Activated naive CD4-positive, alpha-beta T cell treated with anti-CD3 and anti-CD28 coated beads, Interleukin-2, amount 50 U/mL, for 24 hours (primary cell): ENCODE data around the gene BLCAP.
"Not testable (repeated sequence)": the region's sequence is repeated elsewhere in the genome, so short reads cannot be mapped to it uniquely, and the experiment has no call there.

ENCODE experiments used
- H3K27ac Mint-ChIP-seq: one replicate; pipeline ENCODE4 v1.8.0; 2021; ENCODE audit warnings: mild to moderate bottlenecking, mixed read lengths
- H3K27me3 Mint-ChIP-seq: one replicate; pipeline ENCODE4 v1.8.0; 2021; ENCODE audit warnings: mixed read lengths
- H3K36me3 Mint-ChIP-seq: one replicate; pipeline ENCODE4 v1.8.0; 2021; ENCODE audit warnings: mixed read lengths
- H3K4me1 Mint-ChIP-seq: one replicate; pipeline ENCODE4 v1.8.0; 2021; ENCODE audit warnings: mixed read lengths
- H3K4me3 Mint-ChIP-seq: one replicate; pipeline ENCODE4 v1.8.0; 2021; ENCODE audit warnings: mild to moderate bottlenecking, mixed read lengths
- H3K9me3 Mint-ChIP-seq: one replicate; pipeline ENCODE4 v1.8.0; 2021; ENCODE audit warnings: mixed read lengths

The BLCAP gene

GRCh38 chr20:37527638-37528445 is at the start of gene BLCAP:
TSS of gene BLCAP (minus strand) at chr20:37527876. CDS start at chr20:37519174, 8,702 bp downstream.
- H3K27me3 Mint-ChIP-seq = no peaks in the 10 kb centered on the region
- H3K36me3 Mint-ChIP-seq = peaks cover 3% of the 10 kb centered on the region
- peak within 1 kb of the TSS; percentile 100 for H3K27ac Mint-ChIP-seq
- peaks cover 47% of the 10 kb centered on the region for H3K4me1 Mint-ChIP-seq
- peak within 1 kb of the TSS; percentile 90 for H3K4me3 Mint-ChIP-seq
- no peaks in the 10 kb centered on the region for H3K9me3 Mint-ChIP-seq

- H3K9me3 Mint-ChIP-seq, H3K27ac Mint-ChIP-seq, H3K4me3 Mint-ChIP-seq, H3K36me3 Mint-ChIP-seq, H3K4me1 Mint-ChIP-seq: not testable (repeated sequence)
- H3K27me3 Mint-ChIP-seq = peaks cover 18% of the 10 kb centered on the region
These were observed 49.8 kb upstream of the BLCAP start for GRCh38 chr20:37577436-37577835.

GRCh38 chr20:37576911-37577310 is 49.2 kb upstream of the BLCAP start:
- no peaks in the 10 kb centered on the region for H3K4me1 Mint-ChIP-seq
- H3K27ac Mint-ChIP-seq = no peak overlapping the region
- H3K36me3 Mint-ChIP-seq = no peaks in the 10 kb centered on the region
- no peaks in the 10 kb centered on the region for H3K9me3 Mint-ChIP-seq
- H3K27me3 Mint-ChIP-seq = peaks cover 20% of the 10 kb centered on the region
- no peak overlapping the region for H3K4me3 Mint-ChIP-seq

- Mint-ChIP-seq H3K4me3 (no peak overlapping the region), H3K9me3 (no peaks in the 10 kb centered on the region), H3K4me1 (no peaks in the 10 kb centered on the region), H3K27me3 (peaks cover 19% of the 10 kb centered on the region), H3K27ac (no peak overlapping the region), H3K36me3 (no peaks in the 10 kb centered on the region)
These were observed 48.2 kb upstream of the BLCAP start for GRCh38 chr20:37575884-37576283.

GRCh38 chr20:37574199-37574890 is 46.7 kb upstream of the BLCAP start:
- H3K27me3 Mint-ChIP-seq = peaks cover 20% of the 10 kb centered on the region

GRCh38 chr20:37573626-37574198 is 46.0 kb upstream of the BLCAP start:
- Mint-ChIP-seq H3K27me3 (peaks cover 23% of the 10 kb centered on the region), H3K4me1 (no peaks in the 10 kb centered on the region), H3K9me3 (no peaks in the 10 kb centered on the region), H3K4me3 (no peak overlapping the region), H3K36me3 (no peaks in the 10 kb centered on the region), H3K27ac (no peak overlapping the region)

More at GRCh38 chr20:37574199-37574890, 46.7 kb upstream of the BLCAP start:
- no peaks in the 10 kb centered on the region for H3K36me3 Mint-ChIP-seq
- no peak overlapping the region for H3K27ac Mint-ChIP-seq
- H3K4me1 Mint-ChIP-seq = no peaks in the 10 kb centered on the region
- H3K9me3 Mint-ChIP-seq = no peaks in the 10 kb centered on the region
- H3K4me3 Mint-ChIP-seq = no peak overlapping the region

- Mint-ChIP-seq H3K27ac (no peak overlapping the region), H3K4me1 (peaks cover 4% of the 10 kb centered on the region), H3K36me3 (no peaks in the 10 kb centered on the region), H3K27me3 (peaks cover 25% of the 10 kb centered on the region), H3K9me3 (no peaks in the 10 kb centered on the region), H3K4me3 (no peak overlapping the region)
These were observed 43.4 kb upstream of the BLCAP start for GRCh38 chr20:37571033-37571432.

- H3K9me3 Mint-ChIP-seq = no peaks in the 10 kb centered on the region
- no peaks in the 10 kb centered on the region for H3K36me3 Mint-ChIP-seq
- H3K27me3 Mint-ChIP-seq = peaks cover 27% of the 10 kb centered on the region
- H3K4me1 Mint-ChIP-seq = peaks cover 4% of the 10 kb centered on the region
- no peak overlapping the region for H3K4me3 Mint-ChIP-seq
- no peak overlapping the region for H3K27ac Mint-ChIP-seq
These were observed 42.7 kb upstream of the BLCAP start for GRCh38 chr20:37570419-37570818.

- Mint-ChIP-seq H3K27me3 (peaks cover 36% of the 10 kb centered on the region), H3K4me3 (no peak overlapping the region)
These were observed 40.3 kb upstream of the BLCAP start for GRCh38 chr20:37567671-37568588.

GRCh38 chr20:37567331-37567665 is 39.6 kb upstream of the BLCAP start:
- Mint-ChIP-seq H3K36me3 (no peaks in the 10 kb centered on the region), H3K27ac (no peak overlapping the region), H3K27me3 (peaks cover 34% of the 10 kb centered on the region), H3K4me3 (no peak overlapping the region), H3K9me3 (no peaks in the 10 kb centered on the region), H3K4me1 (peaks cover 4% of the 10 kb centered on the region)

More at GRCh38 chr20:37567671-37568588, 40.3 kb upstream of the BLCAP start:
- no peaks in the 10 kb centered on the region for H3K36me3 Mint-ChIP-seq
- H3K27ac Mint-ChIP-seq = peak overlapping the region; percentile 51
- H3K4me1 Mint-ChIP-seq = peaks cover 4% of the 10 kb centered on the region
- H3K9me3 Mint-ChIP-seq = no peaks in the 10 kb centered on the region

- peaks cover 4% of the 10 kb centered on the region for H3K4me1 Mint-ChIP-seq
- no peak overlapping the region for H3K4me3 Mint-ChIP-seq
- no peaks in the 10 kb centered on the region for H3K9me3 Mint-ChIP-seq
- peaks cover 32% of the 10 kb centered on the region for H3K27me3 Mint-ChIP-seq
- H3K27ac Mint-ChIP-seq = no peak overlapping the region
- no peaks in the 10 kb centered on the region for H3K36me3 Mint-ChIP-seq
These were observed 39.1 kb upstream of the BLCAP start for GRCh38 chr20:37566590-37567330.

- peaks cover 4% of the 10 kb centered on the region for H3K4me1 Mint-ChIP-seq
- no peak overlapping the region for H3K4me3 Mint-ChIP-seq
- no peaks in the 10 kb centered on the region for H3K9me3 Mint-ChIP-seq
- H3K27ac Mint-ChIP-seq = no peak overlapping the region
- no peaks in the 10 kb centered on the region for H3K36me3 Mint-ChIP-seq
- H3K27me3 Mint-ChIP-seq = peaks cover 29% of the 10 kb centered on the region
These were observed 37.6 kb upstream of the BLCAP start for GRCh38 chr20:37565134-37565811.

GRCh38 chr20:37564388-37565133 is 36.9 kb upstream of the BLCAP start:
- Mint-ChIP-seq H3K4me3 (no peak overlapping the region), H3K9me3 (no peaks in the 10 kb centered on the region), H3K27ac (no peak overlapping the region), H3K27me3 (peaks cover 26% of the 10 kb centered on the region), H3K4me1 (peaks cover 4% of the 10 kb centered on the region), H3K36me3 (no peaks in the 10 kb centered on the region)

GRCh38 chr20:37564016-37564387 is 36.3 kb upstream of the BLCAP start:
- Mint-ChIP-seq H3K27me3 (peaks cover 26% of the 10 kb centered on the region), H3K36me3 (no peaks in the 10 kb centered on the region), H3K27ac (no peak overlapping the region), H3K4me3 (no peak overlapping the region), H3K4me1 (peaks cover 4% of the 10 kb centered on the region), H3K9me3 (no peaks in the 10 kb centered on the region)
